ENCODE data around the gene NDUFA8. TPM values are rescaled to one million over a fixed set of nuclear protein-coding genes. Genes with fewer than 3 reads are reported as not detected.

The NDUFA8 gene
- total RNA-seq (2014; rRNA removed; shearing (Covaris generic)): 68.6 and 82.0 TPM in 2 replicates
- polyA plus RNA-seq (2015; cell fraction: cytosol; rRNA removed): 87.5 and 142 TPM in 2 replicates
- 8.2 and 27.8 TPM in 2 replicates for polyA plus RNA-seq (2015; cell fraction: nucleus; rRNA removed)

GRCh38 chr9:122159026-122159924 lies at the start of gene NDUFA8, which contains the start of gene MORN5:
TSS of gene NDUFA8 (minus strand) at chr9:122159779. CDS start at chr9:122159677, 102 bp downstream.
TSS of gene MORN5 (plus strand) at chr9:122159908. CDS start at chr9:122159973, 65 bp downstream.
- in situ Hi-C loops (cut with HindIII; ENCODE audit: low pct_unique_long_range_greater_than_20kb, low sequenced_read_pairs): no loop called here
- peak; percentile 97 for DNase-seq (ENCODE audit: low read depth, low spot score)

GRCh38 chr9:122207096-122207495 lies 47.5 kb upstream of the NDUFA8 start:
- in situ Hi-C loops (cut with HindIII; ENCODE audit: low pct_unique_long_range_greater_than_20kb, low sequenced_read_pairs): no loop called here
- no peak for DNase-seq (ENCODE audit: low read depth, low spot score)

GRCh38 chr9:122206118-122207046 lies 46.8 kb upstream of the NDUFA8 start:
- no peak for DNase-seq (ENCODE audit: low read depth, low spot score)
- in situ Hi-C loops (cut with HindIII; ENCODE audit: low pct_unique_long_range_greater_than_20kb, low sequenced_read_pairs): no loop called here

GRCh38 chr9:122205176-122205575 lies 45.6 kb upstream of the NDUFA8 start:
- no peak for DNase-seq (ENCODE audit: low read depth, low spot score)
- in situ Hi-C loops (cut with HindIII; ENCODE audit: low pct_unique_long_range_greater_than_20kb, low sequenced_read_pairs): no loop called here

GRCh38 chr9:122204491-122204890 lies 44.9 kb upstream of the NDUFA8 start:
- in situ Hi-C loops (cut with HindIII; ENCODE audit: low pct_unique_long_range_greater_than_20kb, low sequenced_read_pairs): no loop called here

GRCh38 chr9:122204055-122204454 lies 44.5 kb upstream of the NDUFA8 start:
- no peak for DNase-seq (ENCODE audit: low read depth, low spot score)
- in situ Hi-C loops (cut with HindIII; ENCODE audit: low pct_unique_long_range_greater_than_20kb, low sequenced_read_pairs): no loop called here

More at GRCh38 chr9:122204491-122204890, 44.9 kb upstream of the NDUFA8 start:
- no peak for DNase-seq (ENCODE audit: low read depth, low spot score)

GRCh38 chr9:122202111-122202510 lies 42.5 kb upstream of the NDUFA8 start:
- DNase-seq (ENCODE audit: low read depth, low spot score): no peak
- in situ Hi-C loops (cut with HindIII; ENCODE audit: low pct_unique_long_range_greater_than_20kb, low sequenced_read_pairs): no loop called here

- DNase-seq (ENCODE audit: low read depth, low spot score): no peak
- in situ Hi-C loops (cut with HindIII; ENCODE audit: low pct_unique_long_range_greater_than_20kb, low sequenced_read_pairs): no loop called here
Observed at GRCh38 chr9:122201641-122202040, 42.1 kb upstream of the NDUFA8 start.

- in situ Hi-C loops (cut with HindIII; ENCODE audit: low pct_unique_long_range_greater_than_20kb, low sequenced_read_pairs): no loop called here
- no peak for DNase-seq (ENCODE audit: low read depth, low spot score)
Observed at GRCh38 chr9:122200960-122201595, 41.5 kb upstream of the NDUFA8 start.

GRCh38 chr9:122197882-122198281 lies 38.3 kb upstream of the NDUFA8 start:
- DNase-seq (ENCODE audit: low read depth, low spot score): no peak
- in situ Hi-C loops (cut with HindIII; ENCODE audit: low pct_unique_long_range_greater_than_20kb, low sequenced_read_pairs): no loop called here

GRCh38 chr9:122197426-122197825 lies 37.8 kb upstream of the NDUFA8 start:
- no peak for DNase-seq (ENCODE audit: low read depth, low spot score)
- in situ Hi-C loops (cut with HindIII; ENCODE audit: low pct_unique_long_range_greater_than_20kb, low sequenced_read_pairs): no loop called here

- in situ Hi-C loops (cut with HindIII; ENCODE audit: low pct_unique_long_range_greater_than_20kb, low sequenced_read_pairs): no loop called here
- no peak for DNase-seq (ENCODE audit: low read depth, low spot score)
Observed at GRCh38 chr9:122195875-122196274, 36.3 kb upstream of the NDUFA8 start.

- in situ Hi-C loops (cut with HindIII; ENCODE audit: low pct_unique_long_range_greater_than_20kb, low sequenced_read_pairs): no loop called here
- DNase-seq (ENCODE audit: low read depth, low spot score): no peak
Observed at GRCh38 chr9:122193651-122194050, 34.1 kb upstream of the NDUFA8 start.

- in situ Hi-C loops (cut with HindIII; ENCODE audit: low pct_unique_long_range_greater_than_20kb, low sequenced_read_pairs): no loop called here
- no peak for DNase-seq (ENCODE audit: low read depth, low spot score)
Observed at GRCh38 chr9:122192914-122193525, 33.4 kb upstream of the NDUFA8 start.

- peak; percentile 24 for DNase-seq (ENCODE audit: low read depth, low spot score)
- in situ Hi-C loops (cut with HindIII; ENCODE audit: low pct_unique_long_range_greater_than_20kb, low sequenced_read_pairs): no loop called here
Observed at GRCh38 chr9:122192261-122192875, 32.8 kb upstream of the NDUFA8 start.

GRCh38 chr9:122191584-122191983 lies 32.0 kb upstream of the NDUFA8 start:
- in situ Hi-C loops (cut with HindIII; ENCODE audit: low pct_unique_long_range_greater_than_20kb, low sequenced_read_pairs): no loop called here
- no peak for DNase-seq (ENCODE audit: low read depth, low spot score)
